ENCODE data around the gene UVSSA.

DNA sequence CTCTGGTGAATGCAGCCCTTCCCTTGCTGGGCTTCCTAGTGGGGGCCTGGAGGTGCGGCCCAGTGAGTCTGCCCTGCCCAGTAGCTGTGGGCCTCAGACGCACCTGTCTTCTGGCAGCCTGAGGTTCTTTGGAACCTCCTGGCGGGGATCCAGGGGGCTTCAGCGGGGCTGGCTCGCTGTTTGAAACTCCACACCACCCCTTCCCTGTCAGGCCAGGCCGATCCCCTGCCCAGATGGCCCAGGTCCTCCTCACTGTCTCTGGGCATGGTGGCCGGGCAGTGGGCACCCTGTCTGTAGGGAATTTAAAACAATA, 69.9 kb downstream of the UVSSA start:
- TF ChIP-seq POLR2A (IDR thresholded peaks at IDR 0.05): no peak
- no peak for TF ChIP-seq CTCF (IDR thresholded peaks at IDR 0.05)
- no peak for TF ChIP-seq POLR2AphosphoS5 (IDR thresholded peaks at IDR 0.05)
- TF ChIP-seq EP300 (IDR thresholded peaks at IDR 0.05): no peak

Measured in stomach (tissue), 4 donors.